GM19240 (cell line): ENCODE results near the gene PRPS1L1.

Experiments
- DNase-seq: peaks from one replicate; pipeline ENCODE4 v3.0.0; 2011; ENCODE audit warnings: low spot score; ENCODE audit not compliant: insufficient read length

Gene PRPS1L1

DNA sequence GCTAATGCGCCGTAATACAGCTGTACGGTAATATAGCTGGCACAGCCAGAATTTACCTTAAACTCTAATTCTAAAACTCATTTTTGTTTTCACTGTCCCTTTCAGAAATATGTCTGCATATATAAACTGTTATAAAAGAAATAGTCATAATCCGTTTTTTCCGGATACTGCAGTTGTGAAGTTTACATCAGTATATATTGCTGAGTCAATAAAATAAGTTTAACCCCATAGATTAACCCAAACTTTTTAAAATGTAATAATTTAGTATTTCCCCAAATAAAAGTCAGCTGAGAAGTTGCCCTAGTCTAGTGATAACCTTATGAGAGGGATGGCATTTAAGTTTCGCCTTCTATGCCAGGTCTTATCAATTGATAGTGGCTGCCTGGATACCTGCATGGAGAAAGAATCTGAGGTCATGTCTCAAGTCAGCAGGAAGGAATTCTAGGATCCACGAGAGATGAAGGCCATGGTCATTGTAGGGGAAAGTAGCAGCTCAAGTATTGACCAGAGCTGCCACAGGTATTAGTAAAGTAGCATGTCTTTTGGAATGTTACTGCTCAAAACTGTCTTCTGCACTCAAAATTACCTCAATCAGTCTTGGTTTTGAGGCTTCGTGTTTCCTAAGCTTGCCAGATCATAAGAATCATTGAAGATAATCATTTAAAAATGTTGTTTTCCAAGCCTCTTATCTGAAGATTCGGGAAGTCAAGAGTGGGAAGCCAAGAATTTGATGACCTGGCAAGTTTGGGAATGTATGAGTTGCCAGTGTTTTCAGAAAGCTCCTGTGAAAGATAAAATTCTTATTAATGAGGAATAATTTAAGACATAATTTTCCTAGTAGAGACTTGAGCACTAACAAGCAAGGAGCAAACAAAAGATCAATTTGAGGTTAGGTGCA lies 10.8 kb downstream of the PRPS1L1 start:
- no peak for DNase-seq

DNA sequence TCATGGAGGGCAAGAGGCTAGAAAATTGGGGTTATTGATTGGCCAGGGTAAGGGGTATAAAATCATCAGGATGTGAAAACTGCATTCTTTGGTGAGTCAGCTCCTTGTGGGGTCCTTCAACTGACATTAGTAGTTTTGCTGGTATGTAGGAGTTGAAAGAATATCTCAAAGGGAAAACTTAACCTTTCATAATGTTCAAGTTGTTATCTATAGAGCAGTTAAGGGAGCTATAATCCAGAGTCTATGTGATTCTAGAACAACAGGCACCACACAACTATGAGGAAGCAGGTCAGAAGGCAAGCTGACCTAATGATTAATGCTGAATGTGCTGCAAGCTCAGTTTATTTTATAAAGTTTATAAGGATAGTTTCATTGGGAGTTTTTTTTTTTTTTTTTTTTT lies 13.7 kb downstream of the PRPS1L1 start:
- DNase-seq = no peak

DNA sequence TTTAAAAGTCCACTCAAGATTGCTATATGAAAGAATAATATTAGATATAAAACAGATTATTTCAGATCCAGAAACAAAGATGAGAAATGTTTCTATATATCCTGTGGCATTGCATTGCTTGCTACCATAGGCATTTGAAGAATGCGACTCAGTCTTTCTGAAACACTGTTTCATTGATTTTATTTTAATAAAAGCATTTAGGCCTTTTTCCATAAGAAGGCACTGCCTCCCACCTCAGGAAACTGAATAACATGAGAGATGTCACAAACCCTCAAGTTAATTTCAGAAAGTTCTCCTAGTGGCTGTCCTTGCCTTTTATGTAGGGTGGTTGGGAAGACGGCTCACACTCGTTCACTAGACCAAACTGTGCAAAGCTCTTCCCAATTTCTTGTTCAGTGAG lies 23.3 kb downstream of the PRPS1L1 start:
- no peak for DNase-seq

DNA sequence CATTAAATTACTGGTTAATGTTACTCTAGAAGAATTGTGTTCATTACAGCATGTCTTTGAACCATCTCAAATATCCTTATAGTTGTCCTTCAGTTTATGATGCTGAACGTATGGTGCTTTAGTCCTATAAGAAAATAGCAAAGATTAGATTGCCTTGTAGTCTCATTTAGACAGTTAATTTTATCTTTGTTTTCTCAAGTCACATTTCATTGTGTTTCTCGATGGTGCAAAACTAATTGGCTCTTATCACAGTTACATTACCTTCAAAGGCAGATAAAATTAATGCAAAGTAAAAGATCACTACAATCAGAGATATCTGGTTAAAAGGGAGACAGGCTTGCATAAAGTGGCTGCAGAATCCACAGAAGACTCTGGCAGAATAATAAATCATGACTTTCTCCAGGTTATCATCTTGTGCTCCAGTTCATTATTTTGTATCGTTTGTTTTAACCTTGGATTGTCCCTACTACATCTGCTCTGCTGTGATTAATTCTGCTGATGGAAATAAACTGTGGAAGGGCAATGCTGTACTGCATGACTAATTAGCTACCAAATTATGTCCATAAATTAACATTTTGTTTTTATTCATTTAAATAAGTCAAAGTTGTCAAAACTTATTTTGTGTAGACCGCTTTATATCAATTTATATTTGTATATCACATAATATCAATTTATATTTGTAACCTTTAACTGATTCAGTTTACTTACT lies 24.2 kb downstream of the PRPS1L1 start:
- DNase-seq = no peak

DNA sequence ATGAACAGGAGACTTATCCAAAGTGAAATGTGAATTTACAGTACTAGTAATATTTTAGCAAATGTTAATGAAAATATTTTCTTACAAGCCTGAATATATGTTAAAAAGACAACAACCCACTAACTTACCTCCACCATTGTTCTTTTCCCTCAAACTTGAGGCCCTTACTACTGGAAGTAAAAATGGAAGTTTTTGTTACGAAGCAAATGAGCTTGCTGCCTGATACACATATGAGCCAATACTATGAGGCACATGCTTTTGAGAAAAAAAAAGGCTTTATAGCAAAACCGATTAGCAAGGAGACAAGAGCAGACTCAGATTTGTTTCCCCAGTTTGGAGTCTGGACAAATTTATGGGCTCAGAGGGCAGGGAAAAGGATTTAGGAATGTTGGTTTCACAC lies 29.0 kb downstream of the PRPS1L1 start:
- no peak for DNase-seq

DNA sequence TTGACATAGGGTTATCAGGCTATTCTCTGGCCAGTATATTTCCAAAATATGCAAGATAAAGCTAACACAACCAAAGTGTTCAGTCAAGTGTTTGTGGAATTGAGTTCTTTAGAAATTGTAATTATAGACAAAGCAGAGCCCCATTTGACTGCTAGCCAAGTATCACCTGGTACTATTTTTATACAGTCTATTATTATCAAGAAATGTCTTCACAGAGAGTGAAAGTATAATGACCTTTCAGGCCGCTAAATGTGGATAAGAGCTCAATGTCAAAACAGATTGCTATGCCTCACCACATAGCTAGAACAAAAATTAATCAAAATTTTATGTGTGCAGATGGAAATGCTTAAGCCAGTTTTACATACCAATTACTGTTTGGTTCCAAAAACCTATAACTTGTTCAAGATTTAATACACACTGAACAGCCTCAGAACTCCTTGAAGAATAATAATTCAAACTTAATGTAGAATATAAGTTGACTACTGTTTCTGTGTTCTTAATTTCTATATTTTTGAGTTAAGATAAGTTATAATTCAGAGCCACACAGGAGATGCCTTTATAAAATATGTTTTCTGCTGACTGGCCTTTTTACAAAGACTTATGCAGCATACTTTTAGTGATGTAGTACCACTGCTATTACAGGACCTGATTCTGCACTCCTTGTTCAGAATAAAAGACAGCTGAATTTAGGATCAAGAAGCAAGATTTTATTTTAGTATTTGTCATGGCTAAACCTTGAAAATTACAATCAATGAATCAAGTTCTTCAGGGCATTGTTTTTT lies 31.0 kb downstream of the PRPS1L1 start:
- no peak for DNase-seq

DNA sequence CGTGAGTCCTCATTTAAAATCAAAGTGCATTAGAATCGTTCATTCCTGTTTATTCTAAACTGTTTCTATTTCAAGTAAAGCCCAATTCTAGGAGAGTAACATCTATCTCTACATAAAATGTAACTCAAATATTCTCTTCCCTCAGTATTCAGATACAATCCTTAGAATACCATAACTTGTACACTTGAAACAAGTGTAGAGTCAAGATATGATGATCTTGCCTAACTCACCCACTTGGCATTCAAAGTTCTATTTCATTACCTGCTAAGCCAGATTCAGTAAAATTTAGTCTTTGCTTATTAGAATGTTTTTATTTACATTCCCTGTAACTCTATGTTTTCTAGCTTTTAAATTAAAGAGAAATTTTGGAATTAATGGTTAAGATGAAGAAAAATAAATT lies 31.6 kb downstream of the PRPS1L1 start:
- no peak for DNase-seq

DNA sequence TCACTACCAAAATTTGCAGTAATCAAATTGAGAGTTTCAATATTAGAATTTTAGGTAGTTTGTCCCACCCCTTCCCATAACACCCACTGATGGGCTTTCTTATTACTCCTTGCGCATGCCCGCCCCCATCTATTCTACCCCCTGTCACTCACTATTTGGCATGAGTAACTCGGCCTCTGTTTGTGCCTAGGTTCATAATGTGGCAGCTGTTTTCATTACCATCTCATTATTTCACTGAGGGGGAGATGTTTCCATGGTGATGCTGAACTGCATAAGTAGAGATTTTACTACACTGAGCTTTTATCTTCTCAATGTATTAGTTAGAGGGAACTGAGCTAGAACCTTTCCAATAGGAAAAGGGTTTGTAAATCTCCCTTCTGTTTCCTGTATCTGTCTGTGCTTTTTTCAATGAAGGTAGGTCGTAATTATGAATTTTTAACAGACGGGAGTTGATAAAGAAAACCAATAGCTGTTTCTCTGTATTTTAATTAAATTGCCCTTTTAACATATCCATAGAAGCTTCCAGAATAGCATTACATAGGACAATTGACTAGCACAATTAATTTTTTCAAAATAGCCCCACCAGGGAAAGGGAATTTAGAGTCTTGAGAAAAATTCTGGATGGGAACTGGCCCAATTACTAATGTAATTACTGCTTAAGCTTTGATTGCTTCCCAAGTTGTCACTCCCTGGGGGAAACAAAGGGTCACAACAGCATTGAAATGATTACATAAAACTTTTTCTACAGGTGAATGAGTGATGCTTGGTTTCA lies 33.4 kb downstream of the PRPS1L1 start:
- no peak for DNase-seq

DNA sequence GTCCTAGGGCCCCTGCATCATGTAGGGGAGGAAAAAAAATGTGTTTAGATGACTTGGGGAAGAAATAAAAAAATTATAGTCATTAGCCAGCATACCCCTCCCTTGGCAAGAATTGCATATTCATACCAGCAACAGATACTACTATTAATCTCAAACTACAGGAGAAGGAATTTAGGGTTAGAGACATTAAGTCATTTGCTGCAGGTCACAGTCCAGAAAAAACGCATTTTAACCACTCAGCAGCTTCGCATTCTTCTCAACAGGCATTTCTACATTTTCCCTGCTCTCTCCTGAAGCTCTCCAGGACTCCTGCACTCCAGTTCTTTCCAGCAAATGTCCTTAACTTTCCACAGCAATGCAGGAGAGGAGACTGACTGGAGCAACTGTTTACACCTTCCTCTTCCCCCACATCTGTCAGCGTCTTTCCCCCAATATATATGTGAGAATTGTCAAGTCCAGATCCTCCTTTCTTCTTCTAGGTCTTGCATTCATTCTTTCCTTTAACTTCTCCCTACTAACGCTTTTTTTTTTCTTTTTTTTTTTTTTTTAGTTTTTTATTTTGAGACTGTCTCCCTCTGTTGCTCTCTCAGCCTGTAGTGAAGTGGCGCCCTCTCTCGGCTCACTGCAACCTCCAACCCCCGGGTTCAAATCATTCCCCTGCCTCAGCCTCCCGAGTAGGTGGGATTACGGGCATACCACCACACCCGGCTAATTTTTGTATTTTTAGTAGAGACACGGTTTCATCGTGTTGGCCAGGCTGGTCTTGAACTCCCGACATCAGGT lies 35.6 kb downstream of the PRPS1L1 start:
- no peak for DNase-seq

DNA sequence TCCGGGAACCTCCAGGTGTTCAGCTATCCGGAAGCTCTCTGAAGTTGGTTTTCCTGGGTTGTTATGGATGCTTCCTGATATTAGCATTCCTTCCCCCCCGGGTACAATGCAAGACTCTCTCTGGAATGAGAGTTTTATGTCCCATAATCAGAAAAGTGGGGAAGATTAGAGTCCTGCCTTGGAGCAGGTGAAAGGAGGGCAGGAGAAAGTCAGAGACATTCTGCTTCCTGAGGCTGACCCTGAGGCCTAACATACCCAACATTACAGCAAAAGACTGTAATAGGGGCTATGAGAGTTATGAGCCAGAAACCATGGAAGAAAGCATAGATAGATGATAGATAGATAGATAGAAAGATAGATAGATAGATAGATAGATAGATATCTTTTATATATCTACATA lies 36.9 kb downstream of the PRPS1L1 start:
- DNase-seq = no peak

DNA sequence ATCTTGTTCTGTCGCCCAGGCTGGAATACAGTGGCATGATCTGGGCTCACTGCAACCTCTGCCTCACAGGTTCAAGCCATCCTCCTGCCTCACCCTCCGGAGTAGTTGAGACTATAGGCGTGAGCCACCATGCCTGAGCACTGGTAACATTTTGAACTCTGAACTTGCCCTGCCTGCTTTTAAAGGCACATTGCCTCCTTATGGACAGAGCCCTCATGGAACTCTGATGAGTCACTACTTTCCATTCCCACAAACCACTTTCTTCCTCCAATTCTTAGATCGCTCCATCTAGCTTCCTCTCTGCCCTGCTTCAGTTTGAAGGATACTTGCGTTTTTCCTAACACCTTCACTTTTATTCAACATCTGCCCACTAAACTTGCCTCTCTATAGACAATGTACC lies 38.1 kb downstream of the PRPS1L1 start:
- DNase-seq = no peak

DNA sequence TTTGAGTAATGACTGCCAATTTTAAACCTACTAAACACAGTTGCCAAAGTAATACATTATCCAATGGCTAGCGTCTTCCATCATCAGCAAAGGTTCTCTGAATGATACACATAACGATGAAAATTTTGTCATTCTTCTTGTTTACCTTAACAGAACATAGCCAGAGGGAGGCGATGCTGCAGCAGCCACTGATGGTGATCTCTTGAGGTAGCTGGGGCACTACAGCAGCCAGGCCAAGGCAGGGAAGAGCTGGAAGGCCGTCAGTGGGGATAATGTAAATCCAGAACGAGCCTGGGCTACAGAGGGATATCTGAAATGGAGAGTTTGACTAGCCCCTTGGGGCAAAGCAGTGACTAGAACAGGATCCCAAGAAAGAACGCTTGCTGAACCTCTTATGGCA lies 38.8 kb downstream of the PRPS1L1 start:
- DNase-seq = no peak

DNA sequence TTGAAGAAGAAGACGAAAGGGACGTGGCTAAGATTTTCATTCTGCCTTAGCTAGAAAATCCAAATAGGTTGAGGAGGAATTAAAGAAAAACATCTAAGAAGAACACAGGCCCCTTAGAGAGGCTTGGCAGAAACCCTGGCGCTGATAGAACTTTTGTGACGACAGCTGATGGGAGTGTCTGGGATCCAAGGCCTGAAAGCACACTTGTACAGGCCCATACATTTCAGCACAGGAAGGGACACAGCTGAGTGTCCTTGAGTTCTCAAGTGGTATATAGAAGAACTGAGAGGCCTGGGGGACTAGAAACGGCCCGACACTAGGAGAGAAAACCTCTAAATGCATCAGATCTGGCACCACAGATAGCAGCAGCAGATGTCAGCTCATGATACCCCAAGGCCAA lies 39.5 kb downstream of the PRPS1L1 start:
- DNase-seq = no peak

DNA sequence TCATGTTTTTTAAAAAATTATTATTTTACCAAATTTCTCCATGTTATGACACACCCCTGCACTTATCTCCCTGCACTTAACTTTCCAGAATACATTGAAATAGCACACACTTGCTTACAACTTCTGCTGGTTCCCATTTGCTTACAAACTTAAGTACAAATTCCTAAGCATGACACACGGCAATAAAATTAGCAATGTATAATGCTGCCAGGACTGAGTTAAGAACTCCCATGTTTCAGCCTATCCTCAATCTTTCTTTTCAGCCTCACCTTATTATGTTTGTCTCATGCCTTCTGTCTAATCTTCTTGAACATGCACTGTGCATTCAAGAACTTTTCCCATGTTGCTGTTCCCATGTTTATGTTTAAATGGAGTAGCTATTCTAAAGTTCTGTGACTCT lies 40.8 kb downstream of the PRPS1L1 start:
- no peak for DNase-seq

DNA sequence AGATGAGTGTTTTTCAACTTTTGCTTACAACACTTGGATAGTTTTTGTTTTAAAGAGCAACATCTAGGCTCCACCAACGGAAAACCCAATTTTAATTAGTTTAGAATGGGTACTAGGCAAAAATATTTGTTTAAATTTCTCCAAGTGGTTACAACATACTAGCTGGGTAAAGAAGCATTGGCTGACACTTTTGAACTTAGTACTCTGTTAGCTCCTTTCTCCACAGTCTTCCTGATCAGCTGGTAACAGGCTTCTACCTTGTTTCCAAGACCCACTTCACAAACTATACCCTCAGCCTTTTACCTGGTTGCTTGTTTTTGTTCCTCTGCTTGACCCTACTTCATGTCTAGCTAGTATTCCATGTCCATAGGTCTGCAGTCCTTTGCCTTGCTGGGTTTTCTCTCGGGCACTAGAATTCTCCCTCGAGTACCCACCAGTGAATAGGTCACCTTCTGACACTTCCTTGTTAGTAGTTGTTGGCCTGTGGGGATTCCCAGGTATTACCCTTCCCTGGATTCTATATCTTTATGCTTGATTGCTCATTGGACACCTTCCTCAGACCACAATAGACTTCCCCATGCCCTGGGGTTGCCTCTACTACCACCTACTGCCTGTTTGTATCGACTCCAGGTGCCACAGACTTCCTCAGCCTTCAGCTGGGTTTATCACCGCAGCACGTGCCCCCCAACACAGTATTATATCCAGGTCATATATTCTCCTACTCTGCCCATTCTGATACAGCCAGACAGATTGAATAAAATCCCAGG lies 42.0 kb downstream of the PRPS1L1 start:
- DNase-seq = no peak

DNA sequence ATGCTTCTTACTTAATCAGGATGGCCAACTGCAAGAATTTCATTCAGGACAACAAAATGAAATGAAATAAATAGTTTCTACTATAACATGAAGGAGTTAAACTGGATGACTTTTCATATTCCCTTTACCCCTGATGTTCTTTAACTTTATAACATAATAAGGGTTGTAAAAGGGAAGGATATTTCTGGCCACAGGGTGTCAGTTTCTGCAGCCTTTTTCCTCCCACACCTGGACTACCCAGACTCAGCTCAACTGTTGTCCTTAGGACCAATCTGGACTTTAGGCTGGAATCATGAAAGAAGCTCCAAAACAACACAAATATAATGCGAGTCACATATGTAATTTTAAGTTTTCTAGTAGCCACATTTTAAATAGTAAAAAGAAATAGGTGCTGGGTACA lies 43.4 kb downstream of the PRPS1L1 start:
- DNase-seq = no peak

DNA sequence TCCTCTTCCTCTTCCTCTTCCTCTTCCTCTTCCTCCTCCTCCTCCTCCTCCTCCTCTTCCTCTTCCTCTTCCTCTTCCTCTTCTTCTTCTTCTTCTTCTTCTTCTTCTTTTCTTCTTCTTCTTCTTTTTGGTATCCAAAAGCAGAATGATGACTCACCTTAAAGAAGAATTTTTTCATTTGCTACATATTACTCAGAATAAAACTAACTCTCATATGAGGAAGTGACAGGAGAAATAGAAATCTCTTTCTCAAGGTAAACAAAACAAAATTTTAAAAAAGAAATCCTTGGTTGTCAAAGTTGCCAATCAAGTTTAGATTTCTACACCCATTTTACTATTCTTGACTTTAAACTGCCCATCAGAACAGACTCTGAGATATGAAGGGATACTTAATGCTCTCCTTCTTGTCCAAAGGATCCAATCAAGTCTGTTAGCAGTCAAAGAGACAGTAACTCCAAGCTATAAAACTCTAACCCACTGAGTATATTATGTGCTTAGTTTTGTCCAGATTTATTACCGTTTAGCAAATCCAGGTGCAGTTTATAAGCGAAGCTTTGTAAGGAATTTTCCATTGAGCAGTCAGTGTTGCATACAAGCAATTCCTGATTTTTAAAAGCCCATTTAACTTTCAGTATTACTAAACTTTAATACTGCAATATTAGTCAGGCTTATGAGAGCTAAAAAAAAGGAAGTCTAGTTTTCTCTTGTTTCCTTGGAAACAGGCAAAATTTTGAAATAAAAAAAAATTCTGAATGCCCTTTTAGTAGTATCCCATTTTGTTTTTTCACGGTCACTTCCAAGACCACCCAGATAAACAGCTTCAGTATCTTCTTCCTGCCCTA lies 44.2 kb downstream of the PRPS1L1 start:
- DNase-seq = no peak

DNA sequence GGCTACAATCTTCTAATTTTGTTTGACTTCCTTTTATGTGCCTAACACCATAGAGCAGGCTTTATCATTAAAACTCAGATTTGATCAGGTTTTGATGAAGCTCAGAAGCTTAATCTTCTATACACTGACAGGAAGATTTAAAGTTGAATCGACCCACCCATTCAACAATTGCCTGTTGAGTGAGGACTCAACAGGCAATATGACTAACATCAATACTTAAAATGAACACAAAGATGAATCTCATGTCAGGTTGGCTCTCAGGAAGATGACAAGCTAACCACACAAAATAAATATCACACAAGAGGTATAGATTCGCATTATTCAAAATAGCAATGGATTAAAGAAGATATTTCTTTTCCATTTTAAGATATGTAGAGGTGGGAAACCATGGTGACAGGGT lies 50.7 kb downstream of the PRPS1L1 start:
- DNase-seq = no peak
